HG03432 (cell line): Measurements from ENCODE around the gene APOD.
"Not testable (repeated sequence)": the region's sequence is repeated elsewhere in the genome, so short reads cannot be mapped to it uniquely, and the experiment has no call there.

Source experiments
- ATAC-seq: cut with Tn5 transposase; IDR thresholded peaks from one replicate; pipeline ENCODE4 v1.9.1; 2021; ENCODE audit warnings: mild to moderate bottlenecking, moderate library complexity; ENCODE audit not compliant: unreplicated experiment

Gene APOD

GRCh38 chr3:195590381-195590780, 6.6 kb upstream of the APOD start:
- ATAC-seq = not testable (repeated sequence)

DNA sequence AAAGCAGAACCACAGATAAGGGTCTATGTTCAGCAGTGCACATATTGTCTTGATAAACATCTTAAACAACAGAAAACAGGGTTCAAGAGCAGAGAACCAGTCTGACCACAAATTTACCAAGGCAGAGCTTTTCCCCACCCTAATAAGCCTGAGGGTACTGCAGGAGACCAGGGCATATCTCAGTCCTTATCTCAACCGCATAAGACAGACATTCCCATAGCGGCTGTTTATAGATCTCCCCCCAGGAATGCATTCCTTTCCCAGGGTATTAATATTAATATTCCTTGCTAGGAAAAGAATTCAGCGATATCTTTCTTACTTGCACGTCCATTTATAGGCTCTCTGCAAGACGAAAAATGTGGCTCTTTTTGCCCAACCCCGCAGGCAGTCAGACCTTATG, 6.1 kb upstream of the APOD start:
- not testable (repeated sequence) for ATAC-seq

DNA sequence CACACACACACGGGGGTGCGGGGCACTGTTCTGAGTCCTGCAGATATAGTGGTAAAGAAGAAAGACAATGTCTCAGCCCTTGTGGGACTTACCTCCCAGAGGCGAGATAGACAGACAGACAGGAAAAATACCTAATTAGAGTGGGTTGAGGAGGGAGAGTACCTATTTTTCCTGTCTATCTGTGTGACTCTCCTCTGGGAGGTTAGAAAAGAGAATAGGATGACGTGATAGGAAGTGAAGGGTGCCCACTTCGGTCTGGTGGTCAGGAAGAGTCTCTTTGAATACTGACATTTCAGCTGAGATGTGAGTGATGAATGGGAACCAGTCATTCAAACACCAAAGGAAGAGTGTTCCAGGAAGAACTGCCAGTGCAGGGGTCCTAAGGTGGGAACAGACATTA, 4.1 kb upstream of the APOD start:
- no peak for ATAC-seq

- no peak for ATAC-seq
These were observed 3.7 kb upstream of the APOD start for GRCh38 chr3:195587406-195587805.

- ATAC-seq = no peak
These were observed 767 bp upstream of the APOD start for GRCh38 chr3:195584543-195584870.

DNA sequence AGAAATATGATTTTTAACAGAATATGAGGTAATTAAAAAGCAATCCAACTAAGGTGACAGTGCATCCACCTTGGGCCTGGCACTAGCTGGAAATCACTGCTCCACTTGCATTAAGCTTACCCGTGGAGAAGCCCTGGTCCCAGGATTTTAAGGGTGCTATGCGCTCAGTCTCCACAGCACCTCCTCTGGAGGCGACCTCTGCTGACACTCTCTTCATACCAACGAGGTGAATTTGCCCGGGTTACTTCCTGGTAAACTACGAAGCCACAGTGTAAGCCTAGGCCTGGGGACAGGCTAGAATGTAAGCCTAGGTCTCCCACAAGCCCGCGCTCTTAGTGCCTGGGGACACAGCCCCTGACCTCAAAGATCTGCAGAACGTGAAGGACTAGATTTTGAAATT, 793 bp downstream of the APOD start:
- ATAC-seq = no peak

DNA sequence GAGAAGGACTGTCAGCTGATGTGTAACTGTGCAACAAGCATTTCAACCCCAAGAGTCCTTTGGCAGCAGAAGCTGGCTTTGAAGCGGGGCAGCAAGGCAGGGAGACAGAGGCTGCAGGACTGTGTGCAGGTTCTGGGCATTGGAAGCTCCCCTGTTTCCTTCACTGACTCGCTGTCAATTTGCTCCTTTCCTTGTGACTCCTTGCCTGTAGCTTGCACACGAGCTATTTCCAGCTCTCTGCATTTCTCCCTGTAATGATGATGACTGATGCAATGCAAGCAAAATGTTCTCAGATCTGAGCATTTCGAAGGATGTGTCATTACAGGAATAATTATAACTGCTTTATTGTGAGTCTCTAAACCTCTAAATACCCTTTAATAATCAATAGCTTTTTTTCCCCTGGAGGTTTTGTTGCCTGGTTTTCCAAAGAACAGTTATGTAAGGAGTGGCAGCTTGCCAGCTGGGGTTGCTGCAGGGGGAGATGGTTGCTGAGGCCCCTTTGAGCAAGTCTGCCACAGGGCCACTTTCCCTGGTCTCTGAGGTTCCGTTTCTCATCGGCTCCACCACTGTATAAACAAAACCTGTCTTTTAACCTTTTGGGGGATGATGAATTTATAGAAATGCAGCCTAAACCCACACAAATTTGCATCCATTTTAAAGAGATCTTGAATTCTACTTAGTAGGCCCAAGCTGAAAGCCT, 2.8 kb downstream of the APOD start:
- no peak for ATAC-seq

DNA sequence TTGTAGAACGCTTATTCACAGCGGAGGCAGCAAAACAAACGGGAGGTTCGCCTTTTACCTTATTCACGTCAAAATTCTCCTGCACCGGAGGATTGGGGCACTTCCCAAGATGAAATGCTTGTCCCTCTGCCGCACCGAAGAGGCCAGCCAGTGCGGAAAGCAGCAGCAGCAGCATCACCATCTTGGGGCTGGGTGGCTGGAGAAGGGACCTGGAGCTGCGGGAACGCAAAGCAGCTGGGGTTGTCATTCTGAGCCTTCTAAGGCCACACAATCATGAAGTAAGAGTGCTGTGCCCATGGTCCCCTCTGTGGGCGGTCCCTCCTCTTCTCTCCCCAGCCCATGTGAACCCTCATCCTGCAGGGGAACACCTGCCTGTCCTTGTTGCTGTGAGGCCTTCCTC, 4.5 kb downstream of the APOD start:
- no peak for ATAC-seq

- no peak for ATAC-seq
These were observed 5.2 kb downstream of the APOD start for GRCh38 chr3:195578565-195578964.

GRCh38 chr3:195577645-195578177, 6.0 kb downstream of the APOD start:
- no peak for ATAC-seq

DNA sequence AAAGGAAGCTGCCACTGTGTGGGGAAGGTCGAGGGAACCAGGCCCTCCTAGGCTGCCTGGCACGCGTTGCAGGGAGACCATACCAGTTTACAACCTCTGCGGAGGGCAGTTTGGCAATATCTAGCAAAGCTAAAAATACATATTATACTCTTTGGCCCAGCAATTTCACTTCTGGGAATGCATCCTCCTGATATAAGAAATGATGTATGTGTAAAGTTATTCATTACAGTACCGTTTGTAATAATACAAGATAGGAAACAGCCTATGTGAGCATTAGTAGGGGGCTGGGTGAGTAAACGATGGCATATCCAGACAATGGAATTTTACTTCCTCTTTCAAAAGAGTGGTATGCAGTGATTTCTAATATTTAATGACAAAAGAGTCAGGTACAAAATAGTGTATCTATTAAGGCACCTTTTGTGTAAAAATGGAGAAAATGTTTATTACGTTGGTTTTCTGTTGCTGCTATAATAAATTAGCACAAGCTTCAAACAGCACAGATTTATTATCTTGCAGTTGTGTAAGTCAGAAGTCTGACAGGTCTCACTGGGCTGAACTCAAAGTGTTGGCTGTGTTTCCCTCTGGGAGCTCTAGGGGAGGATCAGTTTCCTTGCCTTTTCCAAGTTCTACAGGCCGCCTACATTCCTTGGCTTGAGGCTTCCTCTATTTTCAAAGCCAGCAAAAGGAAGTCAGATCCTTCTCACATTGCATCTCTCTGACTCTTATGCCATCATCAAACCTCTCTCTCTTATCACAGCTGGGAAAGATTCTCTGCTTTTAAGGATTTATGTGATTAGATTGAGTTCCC, 9.0 kb downstream of the APOD start:
- ATAC-seq = no peak

DNA sequence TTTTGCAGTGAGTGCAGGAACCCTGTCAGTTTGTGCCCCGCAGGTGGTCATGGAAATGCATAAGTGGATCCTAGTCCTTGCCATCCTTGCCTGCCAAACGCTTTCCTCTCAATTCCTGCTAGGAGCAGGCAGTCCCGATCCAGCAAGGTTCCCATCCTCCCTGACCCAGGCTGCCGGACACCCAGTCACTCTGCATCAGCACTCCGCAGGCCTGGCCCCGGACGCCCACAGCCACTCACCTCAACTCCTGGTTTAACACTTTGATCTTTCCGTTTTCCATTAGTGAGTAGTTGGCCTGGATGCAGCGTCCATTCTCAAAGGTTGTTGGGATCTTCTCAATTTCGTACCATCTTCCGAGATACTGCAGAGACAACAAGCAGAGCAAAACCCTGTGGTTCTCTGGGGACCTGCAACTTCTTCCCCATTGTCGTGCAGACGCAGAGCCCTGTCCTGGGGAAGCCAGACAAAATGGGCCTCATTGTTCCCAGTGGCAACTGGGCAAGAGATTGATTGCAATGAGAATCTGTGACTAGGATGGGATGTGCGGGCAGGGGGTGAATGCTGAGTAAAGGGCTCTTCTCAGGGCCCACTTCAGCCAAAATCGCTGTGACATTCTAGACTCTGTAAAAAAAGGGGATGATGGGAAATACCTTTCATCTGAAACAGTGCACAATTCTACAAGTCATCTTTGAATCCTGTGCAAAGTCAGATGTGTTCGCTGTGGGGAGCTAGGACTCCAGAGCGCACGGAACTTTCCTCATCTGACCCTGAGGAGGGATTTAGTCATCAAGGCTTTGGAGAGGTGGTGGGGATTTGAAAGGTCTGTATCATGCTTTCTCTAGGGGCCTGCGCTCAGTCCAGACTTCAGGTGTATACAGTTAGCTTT, 9.9 kb downstream of the APOD start:
- no peak for ATAC-seq

DNA sequence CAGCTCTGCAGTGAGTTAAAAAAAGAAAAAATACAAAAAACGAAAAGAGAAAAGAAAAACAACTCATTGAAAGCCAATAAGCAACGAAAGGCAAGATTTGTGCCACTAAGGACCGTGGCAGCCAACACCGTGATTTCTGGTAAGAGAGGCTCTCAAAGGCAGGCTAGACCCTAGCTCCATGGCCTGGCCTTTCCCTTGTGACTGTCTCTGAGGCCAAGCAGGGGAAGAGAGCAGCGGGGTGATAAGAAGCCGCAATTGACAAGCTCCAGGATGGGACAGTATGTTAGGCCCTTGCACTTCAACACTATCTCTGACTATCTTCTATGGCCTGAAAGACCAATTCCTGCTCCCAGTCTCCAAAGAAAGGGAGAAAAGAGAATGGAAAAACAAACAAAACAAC, 12.4 kb downstream of the APOD start:
- no peak for ATAC-seq

DNA sequence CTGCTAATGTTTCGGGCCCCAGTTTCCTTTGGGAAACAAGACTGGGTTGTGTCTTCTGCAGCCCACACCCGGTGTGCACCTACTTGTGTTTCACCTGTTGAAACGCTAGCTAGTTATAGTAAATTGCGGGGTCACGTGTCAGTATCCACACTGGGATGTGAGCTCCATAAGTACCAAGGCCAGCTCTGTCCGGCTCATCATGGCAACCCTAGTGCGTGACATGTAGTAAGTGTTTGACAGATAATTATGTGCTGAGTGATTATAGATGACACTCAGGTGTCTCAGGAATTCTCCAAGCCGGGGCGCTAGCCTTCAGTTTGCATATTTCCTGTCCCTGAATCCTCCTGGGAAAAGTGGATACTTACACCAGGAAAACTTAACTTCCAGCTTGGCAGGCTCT, 12.8 kb downstream of the APOD start:
- ATAC-seq = no peak

GRCh38 chr3:195570344-195570743, 13.4 kb downstream of the APOD start:
- no peak for ATAC-seq

GRCh38 chr3:195568630-195569029, 15.1 kb downstream of the APOD start:
- no peak for ATAC-seq

DNA sequence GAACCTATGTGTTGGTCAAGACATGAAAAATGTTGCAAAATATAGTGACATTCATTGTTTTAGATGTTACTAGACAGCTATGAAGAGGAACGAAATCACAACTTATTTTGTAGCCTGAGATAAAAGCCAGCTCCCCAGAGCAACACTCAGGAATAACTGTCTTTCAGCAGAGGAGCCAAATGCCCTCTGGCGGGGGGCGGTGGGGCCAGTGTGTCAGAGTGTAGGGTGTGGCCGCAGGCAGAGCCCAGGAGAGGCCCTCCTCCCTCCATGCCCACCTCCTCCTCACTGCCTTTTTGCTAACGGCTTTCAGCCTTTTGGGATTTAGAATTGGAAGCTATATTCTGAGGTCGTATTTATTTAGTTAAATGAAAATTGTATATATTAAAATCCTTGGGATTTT, 16.9 kb downstream of the APOD start:
- ATAC-seq = no peak

- no peak for ATAC-seq
These were observed 18.0 kb downstream of the APOD start for GRCh38 chr3:195565716-195566115.

- ATAC-seq = no peak
These were observed 20.4 kb downstream of the APOD start for GRCh38 chr3:195563317-195563716.

- no peak for ATAC-seq
These were observed 23.9 kb downstream of the APOD start for GRCh38 chr3:195559723-195560409.

DNA sequence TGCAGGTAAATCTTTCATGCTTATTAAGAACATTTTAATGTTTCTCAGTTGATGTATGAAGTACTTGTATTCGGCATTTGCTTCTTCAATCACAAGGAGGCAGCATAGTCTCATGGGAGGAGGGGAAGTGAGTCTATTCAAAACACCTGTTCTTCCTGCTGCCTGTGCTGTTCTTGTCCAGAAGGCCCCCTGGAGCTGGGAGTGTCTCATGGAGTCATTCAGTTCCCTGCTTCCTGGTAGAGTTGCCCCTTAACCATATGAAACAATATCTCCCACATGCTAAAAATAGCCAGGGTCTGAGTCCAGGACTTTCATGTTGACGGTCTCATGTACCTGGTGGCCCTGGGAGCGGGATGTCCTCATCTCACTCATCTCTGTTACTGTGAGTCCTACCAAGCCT, 25.1 kb downstream of the APOD start:
- ATAC-seq = no peak
